Thymus (tissue), 11 donors: ENCODE measurements around the gene BRINP3. TPM values are rescaled to one million over a fixed set of nuclear protein-coding genes. Genes with fewer than 3 reads are reported as not detected.

Experiments used
- DNase-seq, 9 donors: peaks; one replicate each; pipeline ENCODE4 v3.0.0-alpha.2; 2013; ENCODE audit warnings: low spot score in 9 of 9, low read depth in 6 of 9, missing footprints in 1 of 9
- H3K27ac ChIP-seq, 2 donors: one replicate each; pipeline ENCODE4 v1.5.1; 2013; ENCODE audit warnings: control low read depth in 1 of 2, low read depth in 1 of 2, low read length in 1 of 2, mild to moderate bottlenecking in 1 of 2, moderate library complexity in 1 of 2
- H3K27me3 ChIP-seq, 2 donors: one replicate each; pipeline ENCODE4 v1.5.1; 2013; ENCODE audit warnings: low read length in 1 of 2; ENCODE audit not compliant: control insufficient read depth in 2 of 2, insufficient read depth in 1 of 2
- H3K36me3 ChIP-seq, 2 donors: one replicate each; pipeline ENCODE4 v1.5.1; 2013; ENCODE audit warnings: low read length in 1 of 2, mild to moderate bottlenecking in 1 of 2, moderate library complexity in 1 of 2; ENCODE audit not compliant: control insufficient read depth in 2 of 2, insufficient read depth in 2 of 2
- H3K4me1 ChIP-seq, 2 donors: one replicate each; pipeline ENCODE4 v1.5.1; 2013; ENCODE audit warnings: low read length in 2 of 2; ENCODE audit not compliant: control insufficient read depth in 2 of 2, insufficient read depth in 2 of 2
- H3K4me3 ChIP-seq, 2 donors: one replicate each; pipeline ENCODE4 v1.5.1; 2013; ENCODE audit warnings: low read length in 2 of 2, control low read depth in 1 of 2, mild to moderate bottlenecking in 1 of 2
- H3K9me3 ChIP-seq, 2 donors: one replicate each; pipeline ENCODE4 v1.5.1; 2013; ENCODE audit warnings: low read length in 1 of 2, mild to moderate bottlenecking in 1 of 2; ENCODE audit not compliant: control insufficient read depth in 2 of 2, insufficient read depth in 1 of 2
- WGBS: extraction: QIAGEN DNeasy Blood & Tissue Kit; methylation state at CpG from one replicate; pipeline ENCODE4 v1.1.7; 2013; 5-methylcytosine and 5-hydroxymethylcytosine counted together
- polyA plus RNA-seq: library from polyadenylated mRNA; stranded (reverse); fragments of 200-250 nt; gene quantifications from one replicate; pipeline ENCODE4 v1.2.3, GENCODE V29; 2013
- total RNA-seq: library from RNA; stranded (reverse); fragments of 120-200 nt; gene quantifications from one replicate; pipeline ENCODE4 v1.2.4, GENCODE V29; 2013
- donor health status: healthy.

BRINP3 gene
- total and polyA plus RNA-seq, 2 donors: 0.02 to 0.47 TPM

- no peaks in the 10 kb centered on the region for H3K9me3 ChIP-seq
- WGBS: 73% methylated on average over 2 of the region's 2 CpGs
Observed at GRCh38 chr1:190464690-190465089, 13.0 kb downstream of the BRINP3 start.

GRCh38 chr1:190456129-190456528 lies 21.5 kb downstream of the BRINP3 start:
- Histone ChIP-seq H3K27ac (no peak overlapping the region), H3K9me3 (no peaks in the 10 kb centered on the region), H3K36me3 (no peaks in the 10 kb centered on the region), H3K27me3 (no peaks in the 10 kb centered on the region), H3K4me1 (no peaks in the 10 kb centered on the region), H3K4me3 (no peak overlapping the region)
- 94% methylated on average over 3 of the region's 3 CpGs for WGBS
- DNase-seq: no peak

More at GRCh38 chr1:190464690-190465089, 13.0 kb downstream of the BRINP3 start:
- no peaks in the 10 kb centered on the region for H3K36me3 ChIP-seq
- no peaks in the 10 kb centered on the region for H3K4me1 ChIP-seq
- H3K4me3 ChIP-seq: no peak overlapping the region
- H3K27ac ChIP-seq: no peak overlapping the region
- H3K27me3 ChIP-seq: no peaks in the 10 kb centered on the region
- DNase-seq: no peak

GRCh38 chr1:190455631-190456030 lies 22.0 kb downstream of the BRINP3 start:
- H3K4me3 ChIP-seq: no peak overlapping the region
- no peaks in the 10 kb centered on the region for H3K4me1 ChIP-seq
- no peak overlapping the region for H3K27ac ChIP-seq
- WGBS: 84% methylated on average over 1 of the region's 1 CpG
- H3K27me3 ChIP-seq: no peaks in the 10 kb centered on the region
- no peaks in the 10 kb centered on the region for H3K36me3 ChIP-seq
- no peak for DNase-seq
- H3K9me3 ChIP-seq: no peaks in the 10 kb centered on the region

- Histone ChIP-seq H3K4me3 (no peak overlapping the region), H3K27ac (no peak overlapping the region), H3K4me1 (no peaks in the 10 kb centered on the region), H3K36me3 (no peaks in the 10 kb centered on the region), H3K9me3 (no peaks in the 10 kb centered on the region), H3K27me3 (no peaks in the 10 kb centered on the region)
- DNase-seq: no peak
Observed at GRCh38 chr1:190453550-190453949, 24.1 kb downstream of the BRINP3 start.

- H3K36me3 ChIP-seq: no peaks in the 10 kb centered on the region
- H3K4me3 ChIP-seq: no peak overlapping the region
- H3K27me3 ChIP-seq: no peaks in the 10 kb centered on the region
- H3K4me1 ChIP-seq: no peaks in the 10 kb centered on the region
- WGBS: 95% methylated on average over 17 of the region's 17 CpGs
- DNase-seq: no peak
- H3K9me3 ChIP-seq: no peaks in the 10 kb centered on the region
- no peak overlapping the region for H3K27ac ChIP-seq
Observed at GRCh38 chr1:190452272-190452848, 25.3 kb downstream of the BRINP3 start.

- Histone ChIP-seq H3K4me1 (no peaks in the 10 kb centered on the region), H3K27ac (no peak overlapping the region), H3K4me3 (no peak overlapping the region), H3K36me3 (no peaks in the 10 kb centered on the region), H3K27me3 (no peaks in the 10 kb centered on the region), H3K9me3 (no peaks in the 10 kb centered on the region)
- 98% methylated on average over 12 of the region's 12 CpGs for WGBS
- no peak for DNase-seq
Observed at GRCh38 chr1:190444464-190444863, 33.2 kb downstream of the BRINP3 start.

GRCh38 chr1:190439447-190439846 lies 38.2 kb downstream of the BRINP3 start:
- DNase-seq: no peak
- H3K9me3 ChIP-seq: no peaks in the 10 kb centered on the region
- no peaks in the 10 kb centered on the region for H3K4me1 ChIP-seq
- no peaks in the 10 kb centered on the region for H3K36me3 ChIP-seq
- no peak overlapping the region for H3K4me3 ChIP-seq
- 87% methylated on average over 2 of the region's 2 CpGs for WGBS
- H3K27me3 ChIP-seq: no peaks in the 10 kb centered on the region
- no peak overlapping the region for H3K27ac ChIP-seq

- DNase-seq: no peak
- no peak overlapping the region for H3K4me3 ChIP-seq
- no peak overlapping the region for H3K27ac ChIP-seq
- 96% methylated on average over 1 of the region's 1 CpG for WGBS
- H3K27me3 ChIP-seq: no peaks in the 10 kb centered on the region
- H3K36me3 ChIP-seq: no peaks in the 10 kb centered on the region
- H3K4me1 ChIP-seq: no peaks in the 10 kb centered on the region
- no peaks in the 10 kb centered on the region for H3K9me3 ChIP-seq
Observed at GRCh38 chr1:190436615-190437014, 41.0 kb downstream of the BRINP3 start.

GRCh38 chr1:190429932-190430331 lies 47.7 kb downstream of the BRINP3 start:
- Histone ChIP-seq H3K27me3 (no peaks in the 10 kb centered on the region), H3K4me1 (no peaks in the 10 kb centered on the region), H3K9me3 (no peaks in the 10 kb centered on the region), H3K36me3 (no peaks in the 10 kb centered on the region), H3K4me3 (no peak overlapping the region), H3K27ac (no peak overlapping the region)
- no peak for DNase-seq
- 95% methylated on average over 2 of the region's 2 CpGs for WGBS

- no peak for DNase-seq
- no peaks in the 10 kb centered on the region for H3K4me1 ChIP-seq
- no peaks in the 10 kb centered on the region for H3K36me3 ChIP-seq
- H3K9me3 ChIP-seq: no peaks in the 10 kb centered on the region
- H3K27ac ChIP-seq: no peak overlapping the region
- no peak overlapping the region for H3K4me3 ChIP-seq
- no peaks in the 10 kb centered on the region for H3K27me3 ChIP-seq
Observed at GRCh38 chr1:190429141-190429540, 48.5 kb downstream of the BRINP3 start.
